GM19397 (cell line): ENCODE results near the gene CRELD2.
A peak's percentile ranks its signal among the peaks of the same experiment; 100 is the strongest.

Experiments
- ATAC-seq: cut with Tn5 transposase; IDR thresholded peaks from one replicate; pipeline ENCODE4 v1.9.1; 2021; ENCODE audit warnings: mild to moderate bottlenecking, moderate library complexity; ENCODE audit not compliant: unreplicated experiment

Gene CRELD2

DNA sequence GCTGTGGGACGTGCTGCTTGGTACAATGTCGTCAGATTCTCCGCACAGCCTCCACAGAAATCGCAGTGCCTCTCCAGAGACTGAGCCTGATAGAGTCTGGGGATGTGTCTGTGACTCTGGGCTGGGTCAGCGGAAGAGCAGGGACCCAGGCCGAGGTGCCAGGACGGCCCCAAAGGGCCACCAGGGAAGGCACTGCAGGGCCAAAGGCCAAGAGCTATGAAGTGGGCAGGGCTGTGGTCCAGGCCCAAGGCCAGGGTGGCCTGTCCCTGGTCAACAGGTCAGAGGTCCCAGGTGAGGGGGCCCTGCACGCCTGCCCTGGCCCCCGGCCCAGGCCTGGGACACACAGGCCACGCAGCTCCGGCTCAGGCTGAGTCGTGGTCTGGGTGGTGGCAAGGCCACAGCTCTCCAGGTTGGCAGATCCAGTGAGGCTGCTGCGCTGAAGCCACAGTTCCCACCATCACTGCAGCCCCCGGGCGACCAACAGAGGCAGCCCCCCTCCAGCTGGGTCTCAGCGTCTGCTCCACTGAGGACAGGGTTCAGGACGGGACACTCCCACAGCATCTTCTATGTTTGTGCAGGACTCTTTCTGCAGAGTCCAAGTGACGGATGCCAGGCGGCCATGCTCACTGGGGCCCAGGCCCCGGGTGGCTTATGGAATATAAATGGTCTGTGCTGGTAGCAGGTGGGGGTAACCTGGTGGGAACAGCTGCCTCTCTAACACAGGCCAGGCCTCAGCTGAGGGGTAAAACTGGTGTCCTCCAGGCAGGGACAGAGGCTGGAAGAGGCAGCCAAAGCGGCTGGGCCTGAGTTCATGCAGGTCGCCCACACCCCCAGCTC is 37.4 kb downstream of the CRELD2 start:
- ATAC-seq, result no peak

GRCh38 chr22:49956418-49956770 is 38.0 kb downstream of the CRELD2 start:
- no peak for ATAC-seq

- no peak for ATAC-seq
These were observed 38.7 kb downstream of the CRELD2 start for GRCh38 chr22:49956914-49957825.

GRCh38 chr22:49957826-49958365 is 39.5 kb downstream of the CRELD2 start:
- no peak for ATAC-seq

DNA sequence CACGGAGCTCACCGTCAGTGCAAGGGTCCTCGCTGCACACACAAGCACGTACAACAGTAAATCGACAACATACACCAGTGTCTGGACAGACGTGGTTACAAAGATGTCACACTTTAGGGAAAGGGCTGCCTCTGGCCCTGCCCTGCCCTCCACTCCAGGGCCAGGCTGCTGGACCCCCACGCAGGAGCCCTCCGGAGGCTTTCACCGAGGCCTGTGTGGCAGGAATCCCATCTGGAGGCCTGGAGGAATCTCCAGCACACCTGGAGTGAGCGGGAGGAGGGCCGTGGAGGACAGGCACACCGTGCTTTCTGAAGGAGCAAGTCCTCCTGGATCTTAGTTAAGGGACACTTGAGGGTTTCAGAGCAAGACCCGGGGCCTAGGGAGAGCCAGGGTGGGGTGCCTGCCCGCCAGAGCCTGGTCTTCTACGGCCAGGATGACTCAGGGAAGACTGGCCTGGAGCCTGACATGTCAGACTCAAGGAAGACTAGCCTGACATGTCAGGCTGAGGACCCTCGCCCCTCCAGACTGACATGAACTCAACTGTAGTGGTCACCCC is 40.0 kb downstream of the CRELD2 start:
- ATAC-seq, result no peak

- no peak for ATAC-seq
These were observed 40.7 kb downstream of the CRELD2 start for GRCh38 chr22:49958931-49959781.

DNA sequence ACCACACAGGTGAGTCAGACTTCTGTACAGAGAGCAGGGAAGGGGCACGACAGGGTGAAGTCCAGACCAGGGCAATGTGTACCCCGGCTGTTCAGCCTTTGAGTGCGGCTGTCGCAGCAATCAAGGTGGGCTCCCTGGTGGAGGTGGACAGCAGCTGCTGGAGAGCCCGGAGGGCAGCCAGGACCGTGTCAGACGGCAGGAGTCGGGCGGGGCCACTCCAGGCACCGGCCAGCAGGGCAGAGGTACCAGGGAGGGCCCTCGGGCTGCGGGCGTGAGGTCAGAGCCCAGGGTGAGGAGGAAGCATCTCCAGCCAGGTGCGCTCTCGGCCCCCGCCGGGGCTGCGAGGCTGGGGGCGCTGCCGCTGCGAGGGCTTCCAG is 41.3 kb downstream of the CRELD2 start:
- peak; percentile 9 for ATAC-seq

DNA sequence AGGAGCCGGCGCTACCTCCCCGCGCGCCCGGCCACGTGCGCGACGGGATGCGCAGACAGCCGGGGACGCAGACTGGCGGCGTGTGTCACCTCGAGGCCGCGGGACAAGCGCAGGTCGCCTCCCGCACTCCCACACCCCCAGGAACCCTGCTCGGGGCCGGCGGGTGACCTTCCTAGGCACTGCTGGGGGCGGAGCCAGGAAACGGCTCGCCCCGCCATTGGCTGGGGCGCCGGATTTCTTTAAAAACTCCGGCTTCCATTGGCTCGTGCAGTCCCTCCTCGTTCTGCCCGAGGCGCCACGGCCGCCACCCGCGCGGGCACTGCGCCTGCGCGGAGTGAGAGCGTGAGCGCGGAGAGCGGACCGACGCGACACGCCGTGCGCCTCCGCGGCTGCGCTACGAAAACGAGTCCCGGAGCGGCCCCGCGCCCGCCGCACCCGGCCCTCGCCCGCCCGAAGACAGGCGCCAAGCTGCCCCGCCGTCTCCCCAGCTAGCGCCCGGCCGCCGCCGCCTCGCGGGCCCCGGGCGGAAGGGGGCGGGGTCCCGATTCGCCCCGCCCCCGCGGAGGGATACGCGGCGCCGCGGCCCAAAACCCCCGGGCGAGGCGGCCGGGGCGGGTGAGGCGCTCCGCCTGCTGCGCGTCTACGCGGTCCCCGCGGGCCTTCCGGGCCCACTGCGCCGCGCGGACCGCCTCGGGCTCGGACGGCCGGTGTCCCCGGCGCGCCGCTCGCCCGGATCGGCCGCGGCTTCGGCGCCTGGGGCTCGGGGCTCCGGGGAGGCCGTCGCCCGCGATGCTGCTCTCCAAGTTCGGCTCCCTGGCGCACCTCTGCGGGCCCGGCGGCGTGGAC is 41.9 kb downstream of the CRELD2 start, which contains the start of gene PIM3:
PIM3 (plus strand) TSS at position 614 of the 846 bp plus-strand sequence; CDS start at position 790, 176 bp downstream.
- peak; percentile 61 for ATAC-seq

- ATAC-seq, result peak; percentile 1
These were observed 42.7 kb downstream of the CRELD2 start for GRCh38 chr22:49961005-49961600.

GRCh38 chr22:49961601-49962011 is 43.2 kb downstream of the CRELD2 start:
- ATAC-seq, result no peak

DNA sequence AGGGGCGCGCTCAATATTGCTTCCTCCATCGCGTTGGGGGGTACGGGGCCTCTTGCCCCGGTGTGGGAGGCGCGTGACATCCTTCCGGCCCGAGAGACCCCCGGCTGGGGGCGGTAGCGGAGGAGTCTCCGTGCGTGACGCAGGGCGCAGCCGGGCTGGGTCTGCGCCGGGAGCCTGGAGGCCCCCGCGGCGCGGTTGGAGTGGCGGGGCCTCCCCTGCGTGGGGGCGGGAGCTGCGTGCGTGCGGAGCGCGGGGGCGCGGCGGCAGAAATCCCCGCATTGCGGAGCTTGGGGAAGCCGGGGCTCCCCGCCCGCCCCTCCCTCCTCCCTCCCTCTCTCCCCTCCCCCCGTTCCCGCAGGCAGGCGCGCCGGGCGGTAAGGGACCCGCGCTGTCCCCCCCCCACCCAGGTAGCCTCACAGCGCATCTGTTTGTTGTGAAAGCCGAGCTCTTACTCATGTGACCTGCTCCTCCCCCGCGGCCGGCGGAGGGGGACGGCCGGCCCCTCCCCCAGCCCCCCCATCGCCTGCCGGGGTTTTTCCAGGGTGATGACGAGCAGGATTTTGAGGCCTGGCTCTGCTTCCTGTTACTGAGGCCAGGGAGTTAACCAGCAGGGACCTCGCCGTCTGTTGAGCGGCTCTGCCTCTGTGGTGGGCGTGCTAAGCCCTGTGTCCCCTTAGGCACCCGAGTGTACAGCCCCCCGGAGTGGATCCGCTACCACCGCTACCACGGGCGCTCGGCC is 43.7 kb downstream of the CRELD2 start:
- no peak for ATAC-seq

DNA sequence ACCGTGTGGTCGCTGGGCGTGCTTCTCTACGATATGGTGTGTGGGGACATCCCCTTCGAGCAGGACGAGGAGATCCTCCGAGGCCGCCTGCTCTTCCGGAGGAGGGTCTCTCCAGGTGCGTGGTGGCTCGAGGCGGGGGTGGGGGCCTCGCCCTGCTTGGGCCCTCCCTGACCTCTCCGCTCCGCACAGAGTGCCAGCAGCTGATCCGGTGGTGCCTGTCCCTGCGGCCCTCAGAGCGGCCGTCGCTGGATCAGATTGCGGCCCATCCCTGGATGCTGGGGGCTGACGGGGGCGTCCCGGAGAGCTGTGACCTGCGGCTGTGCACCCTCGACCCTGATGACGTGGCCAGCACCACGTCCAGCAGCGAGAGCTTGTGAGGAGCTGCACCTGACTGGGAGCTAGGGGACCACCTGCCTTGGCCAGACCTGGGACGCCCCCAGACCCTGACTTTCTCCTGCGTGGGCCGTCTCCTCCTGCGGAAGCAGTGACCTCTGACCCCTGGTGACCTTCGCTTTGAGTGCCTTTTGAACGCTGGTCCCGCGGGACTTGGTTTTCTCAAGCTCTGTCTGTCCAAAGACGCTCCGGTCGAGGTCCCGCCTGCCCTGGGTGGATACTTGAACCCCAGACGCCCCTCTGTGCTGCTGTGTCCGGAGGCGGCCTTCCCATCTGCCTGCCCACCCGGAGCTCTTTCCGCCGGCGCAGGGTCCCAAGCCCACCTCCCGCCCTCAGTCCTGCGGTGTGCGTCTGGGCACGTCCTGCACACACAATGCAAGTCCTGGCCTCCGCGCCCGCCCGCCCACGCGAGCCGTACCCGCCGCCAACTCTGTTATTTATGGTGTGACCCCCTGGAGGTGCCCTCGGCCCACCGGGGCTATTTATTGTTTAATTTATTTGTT is 44.6 kb downstream of the CRELD2 start:
- no peak for ATAC-seq

DNA sequence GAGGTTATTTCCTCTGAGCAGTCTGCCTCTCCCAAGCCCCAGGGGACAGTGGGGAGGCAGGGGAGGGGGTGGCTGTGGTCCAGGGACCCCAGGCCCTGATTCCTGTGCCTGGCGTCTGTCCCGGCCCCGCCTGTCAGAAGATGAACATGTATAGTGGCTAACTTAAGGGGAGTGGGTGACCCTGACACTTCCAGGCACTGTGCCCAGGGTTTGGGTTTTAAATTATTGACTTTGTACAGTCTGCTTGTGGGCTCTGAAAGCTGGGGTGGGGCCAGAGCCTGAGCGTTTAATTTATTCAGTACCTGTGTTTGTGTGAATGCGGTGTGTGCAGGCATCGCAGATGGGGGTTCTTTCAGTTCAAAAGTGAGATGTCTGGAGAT is 45.2 kb downstream of the CRELD2 start:
- ATAC-seq, result no peak

- ATAC-seq, result no peak
These were observed 46.0 kb downstream of the CRELD2 start for GRCh38 chr22:49964136-49965090.

GRCh38 chr22:49965091-49966040 is 46.9 kb downstream of the CRELD2 start:
- no peak for ATAC-seq
